Aorta (tissue), 5 donors: ENCODE measurements around the gene TACC2. TPM values are rescaled to one million over a fixed set of nuclear protein-coding genes. Genes with fewer than 3 reads are reported as not detected.
"Not testable (repeated sequence)": the region's sequence is repeated elsewhere in the genome, so short reads cannot be mapped to it uniquely, and the experiment has no call there.

ENCODE experiments used
- ATAC-seq: fragments of 200-7000 bp; cut with Tn5 transposase; one replicate; pipeline ENCODE4 v1.9.1; 2022; ENCODE audit warnings: moderate library complexity; ENCODE audit not compliant: low FRiP score
- DNase-seq, 2 donors: peaks; one replicate each; pipeline ENCODE4 v3.0.0-alpha.2; 2020
- H3K27ac ChIP-seq, 2 donors: one replicate each; pipeline ENCODE4 v1.5.1; 2013; ENCODE audit warnings: low read length in 2 of 2, mild to moderate bottlenecking in 2 of 2, moderate library complexity in 2 of 2, control low read depth in 1 of 2, inconsistent platforms in 1 of 2, low read depth in 1 of 2
- H3K27me3 ChIP-seq, 2 donors: one replicate each; pipeline ENCODE4 v1.6.1; 2013; ENCODE audit warnings: control low read depth in 1 of 2, low read length in 1 of 2, mild to moderate bottlenecking in 1 of 2, moderate library complexity in 1 of 2; ENCODE audit not compliant: insufficient read depth in 2 of 2, control insufficient read depth in 1 of 2
- H3K36me3 ChIP-seq, 2 donors: one replicate each; pipeline ENCODE4 v1.6.1; 2013; ENCODE audit warnings: control low read depth in 1 of 2, low read length in 1 of 2, mild to moderate bottlenecking in 1 of 2; ENCODE audit not compliant: insufficient read depth in 2 of 2, control insufficient read depth in 1 of 2
- H3K4me1 ChIP-seq, 2 donors: one replicate each; pipeline ENCODE4 v1.6.1; 2013; ENCODE audit warnings: low read length in 2 of 2, control low read depth in 1 of 2, mild to moderate bottlenecking in 1 of 2, moderate library complexity in 1 of 2; ENCODE audit not compliant: insufficient read depth in 2 of 2, control insufficient read depth in 1 of 2
- H3K4me3 ChIP-seq, 2 donors: one replicate each; pipeline ENCODE4 v1.5.1; 2013; ENCODE audit warnings: low read length in 2 of 2, control low read depth in 1 of 2, mild to moderate bottlenecking in 1 of 2
- H3K9me3 ChIP-seq: one replicate; pipeline ENCODE4 v1.6.1; 2013; ENCODE audit warnings: mild to moderate bottlenecking, low read length; ENCODE audit not compliant: control insufficient read depth
- WGBS, 2 donors: extraction: QIAGEN DNeasy Blood & Tissue Kit; methylation state at CpG; one replicate each; pipeline ENCODE4 v1.1.7; 2013; 5-methylcytosine and 5-hydroxymethylcytosine counted together
- intact Hi-C, 2 donors: fragments of 100-400 bp; cut with DNase I; formaldehyde crosslinking; loops; one replicate each; pipeline versions ENCODE4 v1.14.2 to v1.15.0; 2022
- polyA plus RNA-seq, 2 donors: library from polyadenylated mRNA; stranded (reverse); fragments of 200-250 nt; gene quantifications; one replicate each; pipeline ENCODE4 v1.2.3, GENCODE V29; 2013
- total RNA-seq, 2 donors: library from RNA; stranded (reverse); fragmentation: NEBNext Ultra II Directional; extraction: Animal tissue kit (Norgen Biotek cat#: 25700); gene quantifications; one replicate each; pipeline ENCODE4 v1.2.1, GENCODE V29; 2021
- donor health status: healthy with polysubstance abuse.
- donor health status: Bipolar disorder and iron deficiency.
- donor health status: DM: no; HTN: no; CAD: no.
- donor health status: DM: no; HTN: no; CAD: no.
- donor health status: DM: yes; HTN: yes; CAD: no.

TACC2 gene
- total and polyA plus RNA-seq, 4 donors, result 25.8 to 74.4 (median 50.8) TPM

DNA sequence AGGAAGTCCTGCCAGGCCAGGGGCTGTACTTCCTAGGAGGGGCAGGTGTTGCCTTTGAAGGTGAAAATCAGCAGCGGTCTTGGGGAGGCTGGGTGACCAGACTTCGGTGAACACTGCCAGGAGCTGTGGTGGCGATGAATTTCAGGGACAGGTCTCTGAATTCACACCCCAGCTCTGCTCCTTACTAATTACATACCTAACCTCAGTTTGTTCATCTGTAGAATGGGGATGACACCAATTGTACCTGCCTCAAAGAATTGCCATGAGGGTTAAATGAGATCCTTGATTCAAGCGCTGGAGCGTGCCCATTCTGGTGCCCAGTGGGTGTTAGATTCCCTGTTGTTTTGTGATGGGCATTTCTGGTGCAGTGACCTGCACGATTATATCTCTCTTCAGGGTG is 102.8 kb downstream of the TACC2 start:
- peaks cover 0 to 5% of the 10 kb centered on the region in 2 donors for H3K36me3 ChIP-seq
- H3K27ac ChIP-seq, result no peak overlapping the region
- H3K4me3 ChIP-seq, result no peak overlapping the region
- ATAC-seq (no peak), DNase-seq (no peak)
- intact Hi-C loops, result no loop called here
- WGBS, 2 donors, result 94 to 96% methylated on average over 6 of the region's 6 CpGs
- H3K4me1 ChIP-seq, result no peaks in the 10 kb centered on the region
- H3K27me3 ChIP-seq, result no peaks in the 10 kb centered on the region
- no peaks in the 10 kb centered on the region for H3K9me3 ChIP-seq

- ATAC-seq, result no peak
- intact Hi-C loops, result no loop called here
These were observed 104.1 kb downstream of the TACC2 start for GRCh38 chr10:122093076-122093475.

DNA sequence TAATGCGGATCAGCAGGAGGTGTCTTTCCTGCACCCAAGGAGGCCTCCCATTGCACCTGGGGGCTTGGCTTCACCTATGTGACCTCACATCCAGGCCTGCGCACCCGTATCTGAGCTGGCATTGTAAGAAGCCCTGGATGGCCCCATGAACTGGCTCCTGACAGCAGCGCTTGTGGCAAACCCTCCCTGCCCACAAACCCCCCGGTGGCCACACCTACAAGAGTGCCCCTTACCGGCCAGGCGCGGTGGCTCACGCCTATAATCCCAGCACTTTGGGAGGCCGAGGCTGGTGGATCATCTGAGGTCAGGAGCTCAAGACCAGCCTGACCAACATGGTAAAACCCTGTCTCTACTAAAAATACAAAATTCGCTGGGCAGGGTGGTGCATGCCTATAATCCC is 107.2 kb downstream of the TACC2 start:
- not testable (repeated sequence) for H3K4me3 ChIP-seq, H3K27me3 ChIP-seq, H3K9me3 ChIP-seq, ATAC-seq, H3K36me3 ChIP-seq, DNase-seq, H3K27ac ChIP-seq, H3K4me1 ChIP-seq
- 67 to 95% methylated on average over 10 to 11 of the region's 11 CpGs for WGBS, 2 donors
- intact Hi-C loops, result loop anchor here (5.0 kb wide), 2 partner anchors 39 to 44 kb away; no protein-coding TSS in a partner anchor

More at GRCh38 chr10:122093076-122093475, 104.1 kb downstream of the TACC2 start:
- H3K4me1 ChIP-seq, result no peaks in the 10 kb centered on the region
- H3K9me3 ChIP-seq, result no peaks in the 10 kb centered on the region
- no peak for DNase-seq
- no peak overlapping the region for H3K27ac ChIP-seq
- WGBS, 2 donors, result 75 to 76% methylated on average over 3 of the region's 3 CpGs
- H3K36me3 ChIP-seq, result peaks cover 0 to 1% of the 10 kb centered on the region in 2 donors
- no peak overlapping the region for H3K4me3 ChIP-seq
- no peaks in the 10 kb centered on the region for H3K27me3 ChIP-seq

- H3K27ac ChIP-seq, result peak overlapping the region in 1 of 2 donors; percentile 39
- peaks cover 0 to 4% of the 10 kb centered on the region in 2 donors for H3K4me1 ChIP-seq
- intact Hi-C loops, result loop anchor here (5.0 kb wide), 2 partner anchors 39 to 44 kb away; no protein-coding TSS in a partner anchor
- H3K27me3 ChIP-seq, result no peaks in the 10 kb centered on the region
- DNase-seq (no peak), ATAC-seq (peak; percentile 33)
- no peaks in the 10 kb centered on the region for H3K9me3 ChIP-seq
- no peak overlapping the region for H3K4me3 ChIP-seq
- WGBS, 2 donors, result 10 to 15% methylated on average over 3 of the region's 3 CpGs
- no peaks in the 10 kb centered on the region for H3K36me3 ChIP-seq
These were observed 107.7 kb downstream of the TACC2 start for GRCh38 chr10:122096705-122097104.

GRCh38 chr10:122097935-122098334 is 109.0 kb downstream of the TACC2 start:
- 81 to 86% methylated on average over 7 of the region's 7 CpGs for WGBS, 2 donors
- H3K9me3 ChIP-seq, result no peaks in the 10 kb centered on the region
- ATAC-seq (no peak), DNase-seq (no peak)
- peaks cover 0 to 4% of the 10 kb centered on the region in 2 donors for H3K4me1 ChIP-seq
- H3K27me3 ChIP-seq, result no peaks in the 10 kb centered on the region
- intact Hi-C loops, result loop anchor here (5.0 kb wide), 2 partner anchors 41 to 46 kb away; no protein-coding TSS in a partner anchor
- peak overlapping the region in 1 of 2 donors; percentile 24 for H3K27ac ChIP-seq
- no peaks in the 10 kb centered on the region for H3K36me3 ChIP-seq
- H3K4me3 ChIP-seq, result no peak overlapping the region

GRCh38 chr10:122098924-122099323 is 110.0 kb downstream of the TACC2 start:
- Histone ChIP-seq H3K36me3 (no peaks in the 10 kb centered on the region), H3K4me3 (no peak overlapping the region), H3K27me3 (no peaks in the 10 kb centered on the region), H3K27ac (peak overlapping the region in 1 of 2 donors; percentile 19), H3K9me3 (no peaks in the 10 kb centered on the region), H3K4me1 (peaks cover 0 to 4% of the 10 kb centered on the region in 2 donors)
- 5% methylated on average over 8 of the region's 8 CpGs for WGBS, 2 donors
- peak in 1 of 2 donors; percentile 60 for DNase-seq
- intact Hi-C loops, result loop anchor here (5.0 kb wide), 2 partner anchors 42 to 47 kb away; no protein-coding TSS in a partner anchor
- ATAC-seq, result peak; percentile 80

DNA sequence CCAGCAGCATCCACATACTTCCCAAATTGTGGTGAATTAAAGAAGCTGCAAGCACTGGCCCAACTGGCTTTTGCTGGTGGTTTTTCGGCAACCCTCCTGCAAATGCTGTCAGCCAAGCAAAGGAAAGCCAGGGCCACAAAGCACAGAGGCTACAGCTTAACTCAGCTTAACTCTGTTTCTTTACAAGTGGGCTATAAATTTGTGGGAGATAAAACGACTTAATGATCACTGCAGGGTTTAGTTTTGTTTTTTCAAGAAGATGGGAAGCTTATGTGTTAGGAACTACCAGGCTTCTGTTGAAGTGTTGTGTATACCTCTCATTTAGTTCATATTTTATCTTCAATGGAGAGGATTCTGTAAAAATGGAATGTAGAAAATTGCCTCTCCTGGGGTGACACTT is 110.6 kb downstream of the TACC2 start:
- no peaks in the 10 kb centered on the region for H3K9me3 ChIP-seq
- ATAC-seq, result no peak
- H3K27ac ChIP-seq, result peak overlapping the region in 1 of 2 donors; percentile 19
- intact Hi-C loops, result loop anchor here (5.0 kb wide), 2 partner anchors 42 to 47 kb away; no protein-coding TSS in a partner anchor
- no peaks in the 10 kb centered on the region for H3K36me3 ChIP-seq
- peaks cover 0 to 4% of the 10 kb centered on the region in 2 donors for H3K4me1 ChIP-seq
- no peak for DNase-seq
- no peak overlapping the region for H3K4me3 ChIP-seq
- H3K27me3 ChIP-seq, result no peaks in the 10 kb centered on the region
- 17 to 21% methylated on average over 2 of the region's 2 CpGs for WGBS, 2 donors

- WGBS, 2 donors, result 59 to 61% methylated on average over 15 of the region's 15 CpGs
- H3K27me3 ChIP-seq, result no peaks in the 10 kb centered on the region
- H3K9me3 ChIP-seq, result no peaks in the 10 kb centered on the region
- no peak for DNase-seq
- H3K36me3 ChIP-seq, result no peaks in the 10 kb centered on the region
- ATAC-seq, result no peak
- no peak overlapping the region for H3K4me3 ChIP-seq
- H3K4me1 ChIP-seq, result peaks cover 0 to 4% of the 10 kb centered on the region in 2 donors
- intact Hi-C loops, result no loop called here
- H3K27ac ChIP-seq, result peak overlapping the region in 1 of 2 donors; percentile 20
These were observed 113.3 kb downstream of the TACC2 start for GRCh38 chr10:122102146-122102868.
